ENCODE data around the gene PROB1. TPM values are rescaled to one million over a fixed set of nuclear protein-coding genes. Genes with fewer than 3 reads are reported as not detected.

Gene PROB1
- total and polyA plus RNA-seq, 9 of the 15 experiments (the other 6 are each of a cell fraction or from before 2014, with no cell fraction given) = 0.01 to 1.8 (median 0.47) TPM

DNA sequence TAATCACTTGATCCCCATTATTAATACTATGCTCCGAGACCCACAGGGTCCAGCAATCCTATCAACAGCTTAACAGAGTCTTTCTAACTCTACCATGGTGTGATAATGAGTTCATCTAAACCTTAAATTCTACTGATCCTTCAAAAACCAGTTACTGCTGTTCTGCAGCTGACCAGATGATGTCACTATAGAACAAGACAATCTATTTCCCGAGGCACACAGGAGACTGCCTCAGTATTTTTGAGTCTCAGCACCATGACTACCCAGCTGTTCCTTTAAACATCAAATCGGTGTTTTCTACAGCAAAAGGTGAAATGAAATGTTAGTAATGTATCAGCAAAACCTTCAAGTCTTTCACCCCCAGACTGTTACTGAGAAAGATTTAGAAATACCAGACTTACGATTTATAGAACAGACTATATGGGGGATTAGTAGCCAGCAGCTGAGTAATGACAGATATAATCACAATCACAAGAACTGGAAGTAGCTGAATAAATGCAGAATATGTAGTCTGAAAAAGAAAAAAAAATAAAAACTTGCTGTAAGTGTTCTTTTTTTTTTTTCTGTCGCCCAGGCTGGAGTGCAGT lies 27.5 kb upstream of the PROB1 start (continued):
- TF ChIP-seq FOXK2 (conservative IDR thresholded peaks at IDR 0.05 in 1 of 2, IDR thresholded peaks at IDR 0.05 in 1 of 2; ENCODE audit: low read depth in 2 of 2) (no peak), RAD21 (CRISPR knock-in tag; conservative IDR thresholded peaks at IDR 0.05 in 1 of 2, IDR thresholded peaks at IDR 0.05 in 1 of 2) (peak; percentile 97 to 99), DPF2 (IDR thresholded peaks at IDR 0.05) (peak; percentile 22; the same call in 1 of the 2 replicates), SMC3 (conservative IDR thresholded peaks at IDR 0.05; ENCODE audit: insufficient read depth, low read depth, low read length) (peak; percentile 93), REST (IDR thresholded peaks at IDR 0.05; ENCODE audit: borderline replicate concordance) (peak; percentile 94), REST (CRISPR knock-in tag; IDR thresholded peaks at IDR 0.05; ENCODE audit: low read depth) (no peak), RB1 (IDR thresholded peaks at IDR 0.05; ENCODE audit: low read depth) (peak; percentile 47; the same call in 1 of the 2 replicates), CTCFL (IDR thresholded peaks at IDR 0.05; ENCODE audit: borderline replicate concordance, insufficient read depth, low read depth, low read length, poor library complexity, severe bottlenecking) (no peak), DACH1 (IDR thresholded peaks at IDR 0.05; ENCODE audit: partially characterized antibody) (peak; percentile 30), ARNT (IDR thresholded peaks at IDR 0.05) (0 out of 4 replicates have a peak, but pooled peaks of 1 of the 2 experiments have one; percentile 40), SMAD3 (CRISPR knock-in tag; conservative IDR thresholded peaks at IDR 0.05) (no peak), MNT (conservative IDR thresholded peaks at IDR 0.05) (0 out of 4 replicates have a peak, but pooled peaks of 1 of the 2 experiments have one; percentile 20), SP1 (CRISPR knock-in tag; IDR thresholded peaks at IDR 0.05) (no peak), CC2D1A (IDR thresholded peaks at IDR 0.05) (peak; percentile 57), ARID2 (IDR thresholded peaks at IDR 0.05) (peak; percentile 87)
